Activated CD4-positive, alpha-beta T cell treated with anti-CD3 and anti-CD28 coated beads, Interleukin-10, Interleukin-2, amounts not matched to agents 100 ng/mL and 50 ng/mL, durations not matched to agents 16 hours and 8 hours (primary cell): ENCODE results near the gene INF2.
A peak's percentile ranks its signal among the peaks of the same experiment; 100 is the strongest.

Experiments used
- DNase-seq: peaks from one replicate; pipeline ENCODE4 v3.0.0-alpha.2; 2020

The INF2 gene

GRCh38 chr14:104706733-104707607, 17.6 kb downstream of the INF2 start:
- DNase-seq = no peak

DNA sequence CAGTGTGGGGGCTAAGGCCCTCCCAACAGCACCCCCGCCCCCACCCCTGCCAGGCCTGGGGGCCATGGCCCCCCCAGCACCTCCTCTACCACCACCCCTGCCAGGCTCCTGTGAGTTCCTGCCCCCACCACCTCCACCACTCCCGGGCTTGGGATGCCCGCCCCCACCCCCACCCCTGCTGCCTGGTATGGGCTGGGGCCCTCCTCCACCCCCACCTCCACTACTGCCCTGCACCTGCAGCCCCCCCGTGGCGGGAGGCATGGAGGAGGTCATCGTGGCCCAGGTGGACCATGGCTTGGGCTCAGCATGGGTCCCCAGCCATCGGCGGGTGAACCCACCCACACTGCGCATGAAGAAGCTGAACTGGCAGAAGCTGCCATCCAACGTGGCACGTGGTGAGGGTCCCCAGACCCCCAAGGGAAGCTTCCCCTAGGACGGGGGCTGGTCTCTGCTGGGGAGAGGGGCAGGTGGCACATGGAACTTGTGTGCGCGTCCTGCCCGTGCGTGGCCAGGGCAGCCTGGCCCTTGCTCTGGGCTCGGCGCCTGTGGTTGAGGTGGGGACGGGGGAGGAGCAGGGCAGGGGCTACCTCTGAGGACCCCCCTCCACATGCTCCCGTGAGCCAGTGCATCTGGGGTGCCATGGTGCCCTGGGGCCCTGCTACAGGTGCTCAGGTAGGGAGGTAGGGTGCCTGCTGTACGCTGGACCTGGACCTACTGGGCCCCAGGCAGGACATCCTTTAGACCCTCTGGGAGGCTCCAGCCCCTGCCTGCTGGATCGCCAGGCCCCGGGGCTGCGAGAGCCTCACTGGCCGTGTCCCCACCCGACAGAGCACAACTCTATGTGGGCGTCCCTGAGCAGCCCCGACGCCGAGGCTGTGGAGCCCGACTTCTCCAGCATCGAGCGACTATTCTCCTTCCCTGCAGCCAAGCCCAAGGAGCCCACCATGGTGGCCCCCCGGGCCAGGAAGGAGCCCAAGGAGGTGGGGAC, 18.5 kb downstream of the INF2 start:
- DNase-seq = no peak

GRCh38 chr14:104708606-104709268, 19.3 kb downstream of the INF2 start:
- DNase-seq = peak; percentile 79

DNA sequence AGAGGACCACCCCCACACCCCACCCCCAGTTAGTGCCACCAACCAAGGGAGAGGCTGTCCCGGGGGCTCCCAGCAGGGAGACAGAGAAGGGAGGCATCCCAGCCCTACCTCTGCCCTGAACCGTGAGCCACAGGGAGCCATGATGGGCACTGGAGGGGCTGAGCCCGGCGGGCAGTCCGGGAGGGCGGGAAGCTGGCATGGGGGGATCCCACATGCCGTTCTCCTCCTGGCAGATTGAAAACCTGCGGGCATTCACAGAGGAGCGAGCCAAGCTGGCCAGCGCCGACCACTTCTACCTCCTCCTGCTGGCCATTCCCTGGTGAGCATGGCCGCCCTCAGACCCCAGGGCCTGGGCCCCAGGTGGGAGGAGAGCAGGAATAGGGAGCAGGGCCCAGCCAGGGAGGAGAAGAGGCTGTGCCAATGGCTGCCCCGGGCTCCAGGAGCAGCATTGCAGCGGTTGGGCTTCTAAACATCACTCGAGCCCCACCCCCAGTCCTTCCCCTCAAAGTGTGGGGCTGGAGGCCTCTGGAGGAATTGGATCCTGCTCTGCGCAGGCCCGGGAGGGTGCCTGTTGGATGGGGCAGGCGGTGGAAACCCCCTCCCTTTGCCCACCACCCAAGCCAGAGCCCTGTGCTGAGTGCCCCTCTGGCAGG, 20.1 kb downstream of the INF2 start:
- no peak for DNase-seq

DNA sequence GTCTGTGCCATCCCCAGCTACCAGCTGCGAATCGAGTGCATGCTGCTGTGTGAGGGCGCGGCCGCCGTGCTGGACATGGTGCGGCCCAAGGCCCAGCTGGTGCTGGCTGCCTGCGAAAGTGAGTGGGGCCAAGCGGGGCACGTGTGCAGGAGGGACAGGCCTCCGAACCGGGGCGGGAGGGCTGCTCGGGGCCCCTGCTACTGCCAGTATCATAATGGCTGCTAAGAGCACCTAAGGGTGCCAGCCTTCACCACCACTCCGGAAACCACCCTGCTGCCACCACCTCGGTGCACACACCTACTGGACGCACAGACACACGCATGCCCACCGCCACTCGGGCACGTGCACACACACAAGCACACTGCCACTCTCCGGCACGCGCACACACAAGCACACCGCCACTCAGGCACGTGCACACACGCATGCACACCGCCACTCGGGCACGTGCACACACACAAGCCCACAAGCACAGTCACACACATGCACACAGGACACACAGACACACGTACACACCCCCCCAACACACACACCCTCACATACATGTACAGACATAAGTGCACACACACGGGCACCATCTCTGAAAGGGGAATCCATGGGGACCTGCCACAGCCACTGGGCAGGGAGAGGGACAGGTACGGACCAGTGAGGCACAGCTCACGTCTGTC, 20.8 kb downstream of the INF2 start:
- DNase-seq = no peak

GRCh38 chr14:104712881-104713734, 23.7 kb downstream of the INF2 start:
- DNase-seq = no peak

DNA sequence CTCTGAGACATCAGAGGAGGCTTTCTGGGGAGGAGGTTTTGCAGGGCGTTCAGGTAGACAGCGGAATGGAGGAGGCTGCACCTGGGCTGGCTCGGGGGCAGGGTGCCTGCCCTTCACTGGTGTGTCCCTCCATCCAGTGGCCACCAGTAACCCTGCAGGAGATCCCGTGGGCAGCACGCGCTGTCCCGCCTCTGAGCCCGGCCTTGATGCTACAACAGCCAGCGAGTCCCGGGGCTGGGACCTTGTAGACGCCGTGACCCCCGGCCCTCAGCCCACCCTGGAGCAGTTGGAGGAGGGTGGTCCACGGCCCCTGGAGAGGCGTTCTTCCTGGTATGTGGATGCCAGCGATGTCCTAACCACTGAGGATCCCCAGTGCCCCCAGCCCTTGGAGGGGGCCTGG, 24.6 kb downstream of the INF2 start:
- no peak for DNase-seq

- DNase-seq = no peak
These were observed 25.3 kb downstream of the INF2 start for GRCh38 chr14:104714681-104715080.

GRCh38 chr14:104715416-104715815, 26.0 kb downstream of the INF2 start:
- no peak for DNase-seq

- no peak for DNase-seq
These were observed 26.5 kb downstream of the INF2 start for GRCh38 chr14:104715871-104716270.

GRCh38 chr14:104717137-104717536, 27.7 kb downstream of the INF2 start:
- DNase-seq = no peak

DNA sequence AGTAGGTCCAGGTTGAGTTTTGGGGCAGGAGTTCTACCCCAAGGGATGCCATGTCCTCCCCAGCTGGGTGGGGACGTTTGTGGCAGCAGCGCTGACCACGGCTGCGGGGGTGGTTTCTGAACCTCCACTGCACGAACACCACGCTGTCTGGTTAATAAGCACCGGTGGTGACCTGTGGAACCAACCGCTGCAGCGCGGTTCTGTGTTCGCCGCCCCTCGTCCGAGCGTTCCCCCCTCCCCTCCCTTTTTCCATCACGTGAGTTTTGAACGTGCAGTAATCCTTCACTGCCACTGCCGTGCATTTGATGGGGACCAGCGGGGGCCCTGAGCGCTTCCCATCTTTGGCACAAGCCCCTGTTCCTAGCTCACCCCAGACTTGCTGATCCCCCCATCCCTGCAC, 28.2 kb downstream of the INF2 start:
- no peak for DNase-seq

- DNase-seq = no peak
These were observed 28.7 kb downstream of the INF2 start for GRCh38 chr14:104718147-104718546.

- no peak for DNase-seq
These were observed 29.5 kb downstream of the INF2 start for GRCh38 chr14:104718871-104719270.

GRCh38 chr14:104719343-104719742, 29.9 kb downstream of the INF2 start:
- DNase-seq = no peak

DNA sequence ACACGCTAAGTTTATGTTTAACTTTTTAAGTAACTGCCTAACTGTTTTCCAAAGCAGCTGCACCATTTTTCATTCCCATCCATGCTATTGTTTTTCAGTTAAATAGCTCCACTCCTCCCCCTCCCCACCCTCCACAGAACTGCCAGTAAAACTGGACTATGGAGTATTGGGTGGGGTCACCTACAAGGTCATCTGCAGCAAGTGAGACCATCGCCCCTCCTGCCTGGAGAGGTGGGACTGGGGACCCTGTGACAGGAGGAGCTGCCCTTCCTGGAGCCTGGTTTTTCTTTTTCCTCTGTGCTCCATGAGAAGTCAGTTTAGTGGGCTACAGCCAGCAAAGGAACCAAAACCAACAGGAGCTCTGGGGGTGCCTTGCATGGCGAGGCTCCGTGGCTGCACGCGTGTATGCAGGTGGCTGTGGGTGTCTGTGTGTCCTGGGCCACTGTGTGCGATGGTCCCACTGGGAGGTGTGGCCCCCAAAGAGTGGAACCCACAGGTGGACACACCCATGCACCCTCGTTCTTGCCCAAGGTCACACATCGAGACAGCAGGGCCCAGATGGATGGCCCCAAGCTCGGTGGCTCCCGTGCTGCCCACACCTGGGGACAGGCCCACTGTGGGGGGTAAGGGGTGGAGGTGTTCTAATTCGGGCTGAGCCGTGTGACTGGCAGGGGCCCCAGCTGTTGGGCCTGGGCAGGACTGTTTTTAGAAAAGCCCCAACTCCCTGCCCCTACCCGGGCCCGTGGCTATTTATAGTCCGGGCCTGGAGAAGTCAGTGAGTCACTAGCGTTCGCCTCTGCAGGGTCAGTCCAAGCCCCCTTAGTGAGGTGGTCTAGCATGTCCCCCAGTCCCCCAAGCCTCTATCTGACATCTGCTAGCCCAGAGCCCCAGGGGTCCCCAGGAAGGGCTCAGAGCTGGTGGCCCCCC, 32.4 kb downstream of the INF2 start:
- DNase-seq = no peak

- no peak for DNase-seq
These were observed 33.7 kb downstream of the INF2 start for GRCh38 chr14:104722938-104723650.

GRCh38 chr14:104723651-104724406, 34.4 kb downstream of the INF2 start, which contains the start of gene ADSS1:
ADSS1 (plus strand) TSS chr14:104724229; CDS start chr14:104724271, 42 bp downstream.
- DNase-seq = peak; percentile 63
